Activated T-helper 2 cell treated with anti-CD3 and anti-CD28 coated beads, Interferon-gamma antibody, Interleukin-2, Interleukin-4, amounts not matched to agents 10 μg/mL and 5 μg/mL and 100 μg/mL, durations not matched to agents 14 hours and 24 hours and 36 hours (primary cell): ENCODE results near the gene U2AF2. TPM values are rescaled to one million over a fixed set of nuclear protein-coding genes. Genes with fewer than 3 reads are reported as not detected.

Experiments
- DNase-seq: peaks from one replicate; pipeline ENCODE4 v3.0.0; 2021; ENCODE audit warnings: low spot score
- H3K27ac Mint-ChIP-seq: one replicate; pipeline ENCODE4 v1.8.0; 2021; ENCODE audit warnings: mixed read lengths
- H3K27me3 Mint-ChIP-seq: one replicate; pipeline ENCODE4 v1.8.0; 2021; ENCODE audit warnings: low read depth, mixed read lengths
- H3K36me3 Mint-ChIP-seq: one replicate; pipeline ENCODE4 v1.8.0; 2021; ENCODE audit warnings: low read depth, mixed read lengths
- H3K4me1 Mint-ChIP-seq: one replicate; pipeline ENCODE4 v1.8.0; 2021; ENCODE audit warnings: low read depth, mixed read lengths
- H3K4me3 Mint-ChIP-seq: one replicate; pipeline ENCODE4 v1.8.0; 2021; ENCODE audit warnings: low read depth, mild to moderate bottlenecking, moderate library complexity, mixed read lengths
- H3K9me3 Mint-ChIP-seq: one replicate; pipeline ENCODE4 v1.8.0; 2021; ENCODE audit warnings: mixed read lengths
- intact Hi-C: fragments of 100-400 bp; cut with micrococcal nuclease; formaldehyde crosslinking; loops from one replicate; pipeline ENCODE4 v1.15.1; 2023
- total RNA-seq: library from RNA; stranded (reverse); gene quantifications from 2 replicates; pipeline ENCODE4 v1.2.3, GENCODE V29; 2022

The U2AF2 gene
- total RNA-seq, 1 donor from 2014 or later, result 351 TPM

DNA sequence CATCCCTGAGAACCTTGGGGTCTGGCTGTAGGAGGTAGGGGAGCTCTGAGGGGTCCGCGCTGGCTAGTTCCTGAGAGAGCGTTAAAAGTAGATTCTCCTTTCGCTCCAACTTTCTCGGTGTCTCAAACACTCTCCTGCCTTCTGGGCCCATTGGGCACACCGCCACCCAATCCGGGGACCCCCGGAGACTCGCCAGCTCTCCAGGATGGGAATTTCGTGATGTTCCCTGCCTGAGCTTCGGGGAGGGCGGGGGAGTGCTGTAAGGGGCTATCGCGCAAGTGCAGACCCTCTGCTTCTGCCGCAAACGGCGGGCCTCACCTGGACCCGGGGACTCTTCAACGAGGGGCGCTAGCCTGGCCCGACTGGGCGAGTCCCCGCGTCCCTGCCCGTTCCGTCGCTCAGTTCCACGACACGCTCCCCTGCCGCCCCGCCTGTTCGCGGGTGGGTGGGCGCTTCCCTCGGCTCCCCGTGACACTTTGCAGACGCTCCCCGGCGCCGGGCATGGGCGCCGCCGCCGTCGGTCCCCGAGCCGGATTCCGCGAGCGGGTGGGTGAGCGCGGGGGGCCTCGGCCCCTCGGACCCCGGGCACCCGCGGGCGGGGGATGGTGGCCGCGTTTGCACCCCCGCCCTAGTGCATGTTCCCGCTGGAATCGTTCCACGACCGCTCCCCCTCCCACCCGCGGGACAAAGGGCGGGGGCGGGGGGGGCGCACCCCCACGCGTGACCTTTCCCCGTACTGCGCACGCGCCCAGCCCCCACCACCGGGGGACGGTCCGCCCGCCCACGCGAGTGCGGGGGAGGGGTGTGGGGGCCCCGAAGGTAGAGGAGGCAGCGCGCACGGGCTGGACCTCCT, 6.9 kb upstream of the U2AF2 start, which contains the start of gene CCDC106:
Gene CCDC106 (plus strand): TSS at position 481 of the 853 bp plus-strand sequence. CDS start 835 bp downstream, outside the sequence.
- Mint-ChIP-seq H3K9me3 (no peaks in the 10 kb centered on the region), H3K4me3 (peak within 1 kb of the TSS; percentile 79), H3K4me1 (peaks cover 31% of the 10 kb centered on the region), H3K36me3 (peaks cover 42% of the 10 kb centered on the region), H3K27me3 (no peaks in the 10 kb centered on the region), H3K27ac (peak within 1 kb of the TSS; percentile 78)
- intact Hi-C loops, result loop anchor here (10.0 kb wide), 1 partner anchor 393 kb away; the partner anchor contains the start of gene PPP6R1
- DNase-seq, result peak; percentile 34

DNA sequence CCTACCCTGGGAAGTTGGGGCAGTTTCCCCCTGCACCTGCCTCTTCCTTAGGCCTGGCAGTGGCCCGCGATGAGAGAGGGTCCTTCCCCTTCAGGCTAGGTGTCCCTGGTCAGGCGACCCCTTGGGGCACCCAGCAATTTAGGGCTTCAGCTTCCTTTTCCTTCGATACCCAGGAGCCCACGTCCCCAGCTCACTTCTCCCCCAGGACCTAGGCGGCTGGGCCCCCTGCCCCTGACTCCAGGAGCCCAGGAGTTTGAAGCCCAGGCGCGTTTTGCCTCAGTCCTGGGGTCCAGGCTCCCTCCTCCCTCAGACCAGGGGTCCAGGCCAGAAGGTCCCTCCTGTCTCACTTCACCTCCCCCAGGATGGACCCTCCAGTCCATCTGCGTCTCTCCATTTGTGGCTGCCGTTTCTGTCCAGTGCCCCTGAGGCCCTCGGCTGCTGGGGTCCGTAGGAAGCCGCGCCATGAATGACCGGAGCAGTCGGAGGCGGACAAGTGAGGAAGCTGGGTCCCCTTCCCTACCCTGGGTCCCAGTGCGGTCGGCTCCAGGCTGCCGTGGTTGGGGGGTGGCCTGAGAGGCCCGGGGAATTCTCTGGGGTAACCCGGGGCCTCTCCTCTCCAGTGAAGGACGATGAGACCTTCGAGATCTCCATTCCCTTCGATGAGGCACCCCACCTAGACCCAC, 6.1 kb upstream of the U2AF2 start:
- peak overlapping the region; percentile 78 for H3K27ac Mint-ChIP-seq

DNA sequence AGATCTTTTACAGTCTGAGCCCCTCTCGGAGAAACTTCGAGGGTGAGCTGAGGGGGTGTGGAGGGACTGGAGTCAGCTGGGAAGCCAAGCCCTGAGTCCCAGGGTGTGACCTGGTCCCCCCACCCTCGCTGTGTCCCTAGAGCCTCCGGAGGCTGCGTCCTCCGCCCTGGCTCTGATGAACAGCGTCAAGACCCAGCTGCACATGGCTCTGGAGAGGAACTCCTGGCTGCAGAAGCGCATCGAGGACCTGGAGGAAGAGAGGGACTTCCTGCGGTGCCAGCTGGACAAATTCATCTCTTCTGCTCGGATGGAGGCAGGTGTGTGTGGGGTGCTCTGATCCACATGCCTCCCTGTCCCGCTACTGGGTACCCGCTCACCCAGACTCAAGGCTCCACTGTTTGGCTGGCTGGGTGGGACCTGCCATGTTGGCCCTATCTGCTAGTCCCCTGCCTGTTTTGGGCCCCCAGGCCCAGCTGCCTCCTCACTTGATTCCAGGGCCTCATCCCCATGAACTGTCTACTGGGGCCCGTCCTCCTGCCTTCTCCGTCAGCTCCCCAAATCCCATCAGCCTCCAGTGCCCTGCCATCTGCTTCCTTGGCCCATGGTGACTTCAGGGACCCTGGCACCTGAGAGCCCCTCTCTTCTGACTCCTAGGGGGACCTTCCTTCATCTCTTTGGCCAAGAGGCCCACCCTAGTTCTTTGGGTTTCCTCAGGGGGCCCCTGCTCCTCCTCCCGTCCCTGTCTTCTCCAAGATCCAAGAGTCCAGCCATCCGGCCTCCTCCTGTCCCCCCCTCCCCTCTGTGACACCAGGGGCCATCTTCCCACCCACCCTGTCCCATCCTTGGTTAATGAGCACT, 5.3 kb upstream of the U2AF2 start:
- peak overlapping the region; percentile 79 for H3K4me3 Mint-ChIP-seq
- no peaks in the 10 kb centered on the region for H3K27me3 Mint-ChIP-seq

More for the DNA sequence above, 6.1 kb upstream of the U2AF2 start:
- H3K36me3 Mint-ChIP-seq, result peaks cover 37% of the 10 kb centered on the region
- no peaks in the 10 kb centered on the region for H3K9me3 Mint-ChIP-seq
- intact Hi-C loops, result loop anchor here (10.0 kb wide), 1 partner anchor 394 kb away; the partner anchor contains the start of gene PPP6R1
- peaks cover 27% of the 10 kb centered on the region for H3K4me1 Mint-ChIP-seq
- DNase-seq, result no peak
- H3K27me3 Mint-ChIP-seq, result no peaks in the 10 kb centered on the region
- H3K4me3 Mint-ChIP-seq, result peak overlapping the region; percentile 79

DNA sequence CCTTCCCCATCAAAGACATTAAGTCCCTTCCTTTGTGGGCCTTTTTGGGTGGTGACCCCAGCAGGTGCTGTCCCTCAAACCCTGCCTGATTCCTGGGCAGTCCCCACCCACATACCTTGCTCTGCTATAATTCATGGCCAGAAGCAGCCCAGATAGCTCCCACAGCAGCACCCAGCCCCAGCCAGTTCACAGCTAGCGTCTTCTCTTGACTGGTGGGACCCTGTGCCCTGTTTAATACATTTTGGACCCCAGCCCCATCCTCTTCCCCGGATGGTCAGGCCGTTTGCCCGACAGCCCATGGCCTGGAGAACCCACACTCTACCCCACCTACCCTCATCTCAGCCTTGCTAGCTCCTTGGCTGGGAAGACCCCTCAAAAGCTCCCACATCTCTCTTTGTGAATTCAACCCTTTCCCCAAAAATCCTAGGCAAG, 4.7 kb upstream of the U2AF2 start:
- Mint-ChIP-seq H3K4me3 (peak overlapping the region; percentile 56), H3K9me3 (no peaks in the 10 kb centered on the region), H3K27ac (peak overlapping the region; percentile 67), H3K27me3 (no peaks in the 10 kb centered on the region), H3K36me3 (peaks cover 26% of the 10 kb centered on the region), H3K4me1 (peaks cover 24% of the 10 kb centered on the region)
- no peak for DNase-seq
- intact Hi-C loops, result loop anchor here (10.0 kb wide), 1 partner anchor 665 kb away; the partner anchor contains the start of gene ZSCAN5A

More for the DNA sequence above, 5.3 kb upstream of the U2AF2 start:
- DNase-seq, result no peak
- Mint-ChIP-seq H3K9me3 (no peaks in the 10 kb centered on the region), H3K36me3 (peaks cover 30% of the 10 kb centered on the region), H3K27ac (peak overlapping the region; percentile 67), H3K4me1 (peaks cover 26% of the 10 kb centered on the region)
- intact Hi-C loops, result loop anchor here (10.0 kb wide), 2 partner anchors 395 to 665 kb away; partner anchors contain the start of genes PPP6R1 and ZSCAN5A

DNA sequence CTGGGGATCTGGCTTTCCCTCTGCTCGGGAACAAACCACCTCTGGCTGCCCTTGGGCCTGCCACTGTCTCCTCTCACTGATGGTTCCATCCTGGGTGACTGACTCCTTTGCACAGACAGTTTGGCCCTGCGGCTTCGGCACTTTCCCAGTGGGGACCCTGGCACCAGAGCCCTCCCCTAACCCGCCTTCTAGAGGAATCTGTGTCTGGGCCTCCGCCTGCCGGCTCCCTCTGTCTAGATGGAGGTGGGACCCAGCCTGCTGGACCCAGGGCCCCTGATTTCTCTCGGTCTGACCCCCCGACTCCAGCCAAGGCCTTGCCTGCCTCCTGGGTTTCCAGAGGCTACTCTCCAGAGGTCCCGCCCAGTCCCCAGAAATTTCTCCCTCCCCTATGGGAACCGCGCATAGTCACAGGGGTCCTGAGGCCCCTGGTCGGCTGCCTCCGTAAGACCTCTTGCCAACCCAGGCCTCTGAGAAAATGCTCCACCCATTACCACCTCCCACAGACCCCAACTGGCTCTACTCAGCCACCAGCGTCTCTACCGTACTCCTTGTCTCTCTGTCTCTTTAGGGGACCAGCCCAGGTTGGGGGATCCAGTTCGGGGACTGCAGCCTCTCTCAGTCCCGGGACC, 4.1 kb upstream of the U2AF2 start:
- intact Hi-C loops, result loop anchor here (10.0 kb wide), 1 partner anchor 664 kb away; the partner anchor contains the start of gene ZSCAN5A
- DNase-seq, result no peak
- Mint-ChIP-seq H3K4me1 (peaks cover 19% of the 10 kb centered on the region), H3K4me3 (peak overlapping the region; percentile 56), H3K27ac (peak overlapping the region; percentile 67), H3K36me3 (peaks cover 25% of the 10 kb centered on the region), H3K27me3 (no peaks in the 10 kb centered on the region), H3K9me3 (no peaks in the 10 kb centered on the region)

DNA sequence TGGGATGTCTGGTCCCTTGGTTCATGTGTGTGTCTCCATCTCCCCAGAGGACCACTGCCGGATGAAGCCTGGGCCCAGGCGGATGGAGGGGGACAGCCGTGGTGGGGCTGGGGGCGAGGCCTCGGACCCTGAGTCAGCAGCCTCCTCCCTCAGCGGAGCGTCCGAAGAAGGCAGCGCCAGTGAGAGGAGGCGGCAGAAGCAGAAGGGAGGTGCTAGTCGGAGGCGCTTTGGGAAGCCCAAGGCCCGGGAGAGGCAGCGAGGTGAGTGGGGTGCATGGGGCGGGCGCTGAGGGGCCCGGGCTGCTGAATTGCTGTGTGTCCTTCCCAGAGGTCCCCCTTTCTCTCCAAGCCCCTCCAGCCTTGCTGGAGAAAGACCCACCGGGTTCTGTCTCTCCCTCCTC, 3.6 kb upstream of the U2AF2 start:
- H3K4me1 Mint-ChIP-seq, result peaks cover 24% of the 10 kb centered on the region
- no peak for DNase-seq
- peaks cover 29% of the 10 kb centered on the region for H3K36me3 Mint-ChIP-seq
- H3K27ac Mint-ChIP-seq, result peak overlapping the region; percentile 40
- intact Hi-C loops, result loop anchor here (10.0 kb wide), 1 partner anchor 664 kb away; the partner anchor contains the start of gene ZSCAN5A
- no peaks in the 10 kb centered on the region for H3K9me3 Mint-ChIP-seq
- no peaks in the 10 kb centered on the region for H3K27me3 Mint-ChIP-seq
- no peak overlapping the region for H3K4me3 Mint-ChIP-seq

DNA sequence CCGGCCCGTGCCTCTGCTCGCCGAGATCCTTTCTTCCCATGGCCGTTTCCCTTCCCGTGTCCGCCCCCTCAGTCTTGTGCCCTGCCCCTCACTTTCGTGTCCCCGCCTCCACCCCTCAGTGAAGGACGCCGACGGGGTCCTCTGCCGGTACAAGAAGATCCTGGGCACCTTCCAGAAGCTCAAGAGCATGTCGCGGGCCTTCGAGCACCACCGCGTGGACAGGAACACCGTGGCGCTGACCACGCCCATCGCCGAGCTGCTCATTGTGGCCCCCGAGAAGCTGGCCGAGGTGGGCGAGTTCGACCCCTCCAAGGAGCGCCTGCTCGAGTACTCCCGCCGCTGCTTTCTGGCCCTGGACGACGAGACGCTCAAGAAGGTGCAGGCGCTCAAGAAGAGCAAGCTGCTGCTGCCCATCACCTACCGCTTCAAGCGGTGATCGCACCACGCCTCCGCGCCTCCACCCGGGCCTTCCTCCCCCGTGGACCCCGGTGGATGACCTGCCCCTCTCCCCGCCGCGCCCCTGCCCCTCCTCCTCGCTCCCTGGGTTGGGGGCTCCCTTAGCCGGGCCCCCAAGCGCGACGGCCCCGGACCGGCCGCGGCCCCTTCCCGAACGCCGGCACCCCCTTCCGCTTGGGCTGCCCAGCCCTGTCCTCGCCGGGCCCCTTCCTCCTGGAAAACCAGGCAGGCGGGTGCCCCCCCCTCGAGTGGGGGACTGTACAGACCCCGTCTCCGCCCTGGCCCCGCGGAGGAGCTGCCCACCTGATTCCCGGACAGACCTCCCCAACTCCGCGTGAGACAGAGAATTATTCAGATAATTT, 2.3 kb upstream of the U2AF2 start:
- H3K27me3 Mint-ChIP-seq, result no peaks in the 10 kb centered on the region
- H3K4me1 Mint-ChIP-seq, result peaks cover 24% of the 10 kb centered on the region
- H3K9me3 Mint-ChIP-seq, result no peaks in the 10 kb centered on the region
- H3K27ac Mint-ChIP-seq, result no peak overlapping the region
- DNase-seq, result no peak
- intact Hi-C loops, result loop anchor here (1.0 to 10.0 kb wide), 2 partner anchors 20 to 662 kb away; partner anchors contain the start of gene ZSCAN5A
- peaks cover 29% of the 10 kb centered on the region for H3K36me3 Mint-ChIP-seq
- H3K4me3 Mint-ChIP-seq, result no peak overlapping the region

DNA sequence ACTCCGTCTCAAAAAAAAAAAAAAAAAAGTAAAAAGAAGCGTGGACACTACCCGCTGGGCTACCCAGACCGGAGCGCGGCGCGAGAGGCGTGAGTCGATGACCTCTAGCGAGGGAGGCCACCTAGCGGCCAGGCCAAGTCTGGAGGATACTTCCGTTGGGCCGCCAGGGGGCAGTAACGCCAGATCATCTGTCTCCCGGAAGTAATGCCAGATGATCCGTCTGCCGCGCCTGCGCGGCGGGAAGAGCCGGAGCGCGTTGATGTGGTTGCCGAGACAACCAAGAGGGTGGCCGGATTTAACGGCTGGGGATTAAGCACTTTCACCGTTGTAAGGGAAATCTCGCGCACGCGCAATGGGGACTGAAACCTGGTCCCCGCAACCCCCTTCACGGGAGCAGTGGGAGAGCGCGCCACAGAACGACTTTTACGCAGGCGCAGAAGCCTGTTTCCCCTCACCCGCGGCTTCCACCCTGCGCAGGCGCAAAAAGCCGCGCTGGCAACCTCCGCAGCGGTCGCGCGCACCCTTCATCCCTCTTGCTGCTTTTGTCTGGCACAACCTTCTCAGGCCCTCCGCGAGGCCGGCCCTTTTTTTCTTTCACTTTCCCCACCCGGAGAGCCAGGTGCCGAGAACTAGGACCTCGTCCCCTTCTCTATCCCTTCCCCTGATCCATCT, 1.0 kb upstream of the U2AF2 start:
- DNase-seq, result peak; percentile 97
- H3K9me3 Mint-ChIP-seq, result no peaks in the 10 kb centered on the region
- intact Hi-C loops, result loop anchor here (1.0 to 10.0 kb wide), 4 partner anchors 10 to 661 kb away; partner anchors contain the start of genes ZNF581, ZNF865 and ZSCAN5A
- peaks cover 35% of the 10 kb centered on the region for H3K36me3 Mint-ChIP-seq
- peak overlapping the region; percentile 91 for H3K4me3 Mint-ChIP-seq
- peaks cover 27% of the 10 kb centered on the region for H3K4me1 Mint-ChIP-seq
- peak overlapping the region; percentile 99 for H3K27ac Mint-ChIP-seq
- H3K27me3 Mint-ChIP-seq, result no peaks in the 10 kb centered on the region

DNA sequence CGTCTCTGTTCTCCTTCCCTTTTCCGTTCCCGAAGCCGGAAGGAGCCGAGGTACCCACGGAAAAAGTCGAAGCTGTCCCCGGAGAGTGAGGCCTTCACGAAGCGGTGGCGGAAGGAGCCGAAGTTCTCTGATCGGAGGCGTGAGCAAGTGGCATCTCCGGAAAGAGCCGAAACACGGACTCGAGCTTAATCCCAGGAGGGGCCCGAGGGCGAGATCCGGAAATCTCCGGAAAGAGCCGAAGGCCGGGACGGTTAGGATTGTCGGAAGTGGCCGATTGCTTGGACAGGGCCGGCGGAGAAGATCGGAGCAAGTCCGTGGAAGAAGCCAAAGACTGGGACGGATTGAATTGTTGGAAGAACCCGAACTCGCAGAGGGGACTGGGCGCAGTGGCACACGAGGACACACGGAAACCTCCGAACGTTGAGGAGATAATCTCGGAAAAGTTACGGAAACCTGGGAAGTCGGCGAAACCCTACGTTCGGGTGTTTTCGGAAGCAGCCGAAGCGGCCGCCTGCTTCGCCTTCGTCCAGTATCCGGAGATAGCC, 440 bp upstream of the U2AF2 start:
- Mint-ChIP-seq H3K9me3 (no peaks in the 10 kb centered on the region), H3K36me3 (peaks cover 38% of the 10 kb centered on the region), H3K27me3 (no peaks in the 10 kb centered on the region), H3K4me3 (peak overlapping the region; percentile 91), H3K27ac (peak overlapping the region; percentile 99), H3K4me1 (peaks cover 26% of the 10 kb centered on the region)
- peak; percentile 99 for DNase-seq
- intact Hi-C loops, result loop anchor here (1.0 to 10.0 kb wide), 3 partner anchors 11 to 660 kb away; partner anchors contain the start of genes ZNF581, ZNF865 and ZSCAN5A

DNA sequence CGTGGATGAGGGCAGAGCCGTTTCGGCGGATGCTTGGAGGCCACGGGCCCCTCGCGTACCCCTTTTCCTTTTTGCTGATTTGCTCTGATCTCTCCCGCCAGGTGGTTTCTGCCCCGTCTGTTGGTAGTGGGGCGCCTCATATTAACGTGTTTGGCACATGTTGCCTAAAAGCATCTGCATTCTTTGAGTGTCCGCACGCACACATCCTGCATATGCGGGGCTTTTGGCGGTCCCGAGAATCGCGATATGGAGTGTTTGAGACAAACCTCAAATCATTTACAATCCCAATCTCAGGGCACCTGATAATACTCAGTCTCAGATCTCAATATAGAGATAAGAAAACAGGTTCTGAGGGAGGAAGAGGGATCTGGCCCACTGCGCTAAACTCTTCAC, 809 bp downstream of the U2AF2 start:
- Mint-ChIP-seq H3K27ac (peak overlapping the region; percentile 99), H3K4me3 (peak overlapping the region; percentile 96), H3K9me3 (no peaks in the 10 kb centered on the region), H3K4me1 (peaks cover 27% of the 10 kb centered on the region), H3K27me3 (no peaks in the 10 kb centered on the region), H3K36me3 (peaks cover 51% of the 10 kb centered on the region)
- no peak for DNase-seq
- intact Hi-C loops, result loop anchor here (1.0 to 10.0 kb wide), 3 partner anchors 20 to 659 kb away; partner anchors contain the start of genes EPN1, ZNF865 and ZSCAN5A
